Activated CD8-positive, alpha-beta T cell treated with anti-CD3 and anti-CD28 coated beads for 36 hours (primary cell): Measurements from ENCODE around the gene AP1B1. TPM values are rescaled to one million over a fixed set of nuclear protein-coding genes. Genes with fewer than 3 reads are reported as not detected.

Source experiments
- ATAC-seq: fragments of 200-7000 bp; cut with Tn5 transposase; one replicate; pipeline ENCODE4 v1.10.0; 2021; ENCODE audit warnings: mild to moderate bottlenecking, moderate library complexity
- CTCF ChIA-PET: fragments of 350-600 bp; sonication (Branson Sonifier 250); formaldehyde crosslinking; loops from one replicate; lab custom pipeline; 2021; ENCODE audit warnings: antibody characterized with exemption; lab: Charles Lee
- POLR2A ChIA-PET: fragments of 350-600 bp; sonication (Branson Sonifier 250); formaldehyde crosslinking; loops from one replicate; lab custom pipeline; 2021; ENCODE audit warnings: antibody characterized with exemption; lab: Charles Lee
- DNase-seq: peaks from one replicate; pipeline ENCODE4 v3.0.0-alpha.2; 2020
- H3K27ac Mint-ChIP-seq: one replicate; pipeline ENCODE4 v1.8.0; 2021; ENCODE audit warnings: mild to moderate bottlenecking, mixed read lengths
- H3K27me3 Mint-ChIP-seq: one replicate; pipeline ENCODE4 v1.8.0; 2021; ENCODE audit warnings: mixed read lengths
- H3K36me3 Mint-ChIP-seq: one replicate; pipeline ENCODE4 v1.8.0; 2021; ENCODE audit warnings: low read depth, mixed read lengths
- H3K4me1 Mint-ChIP-seq: one replicate; pipeline ENCODE4 v1.8.0; 2021; ENCODE audit warnings: low read depth, mixed read lengths
- H3K4me3 Mint-ChIP-seq: one replicate; pipeline ENCODE4 v1.8.0; 2021; ENCODE audit warnings: mild to moderate bottlenecking, moderate library complexity, mixed read lengths
- H3K9me3 Mint-ChIP-seq: one replicate; pipeline ENCODE4 v1.8.0; 2021; ENCODE audit warnings: mixed read lengths
- intact Hi-C: fragments of 100-400 bp; cut with micrococcal nuclease; formaldehyde crosslinking; loops from one replicate; pipeline ENCODE4 v1.10.0; 2022
- total RNA-seq, 2 experiments: library from RNA; stranded (reverse); gene quantifications; one replicate each; pipeline ENCODE4 v1.2.3, GENCODE V29; 2021
- TF ChIP-seq, protein P1 (sequence below): fragments of 200-600 bp; IDR thresholded peaks from one replicate; pipeline ENCODE4 v1.8.0; 2022; ENCODE audit warnings: antibody characterized with exemption, mild to moderate bottlenecking

The AP1B1 gene
- total RNA-seq, 2 experiments from 2014 or later = 57.5 to 59.0 TPM

- intact Hi-C loops = no loop called here
- DNase-seq = no peak
- Mint-ChIP-seq H3K9me3 (no peaks in the 10 kb centered on the region), H3K27me3 (no peaks in the 10 kb centered on the region), H3K36me3 (peaks cover 18% of the 10 kb centered on the region), H3K4me3 (no peak overlapping the region), H3K4me1 (no peaks in the 10 kb centered on the region), H3K27ac (no peak overlapping the region)
- POLR2A ChIA-PET = no interaction called here
- TF ChIP-seq, protein P1, sequence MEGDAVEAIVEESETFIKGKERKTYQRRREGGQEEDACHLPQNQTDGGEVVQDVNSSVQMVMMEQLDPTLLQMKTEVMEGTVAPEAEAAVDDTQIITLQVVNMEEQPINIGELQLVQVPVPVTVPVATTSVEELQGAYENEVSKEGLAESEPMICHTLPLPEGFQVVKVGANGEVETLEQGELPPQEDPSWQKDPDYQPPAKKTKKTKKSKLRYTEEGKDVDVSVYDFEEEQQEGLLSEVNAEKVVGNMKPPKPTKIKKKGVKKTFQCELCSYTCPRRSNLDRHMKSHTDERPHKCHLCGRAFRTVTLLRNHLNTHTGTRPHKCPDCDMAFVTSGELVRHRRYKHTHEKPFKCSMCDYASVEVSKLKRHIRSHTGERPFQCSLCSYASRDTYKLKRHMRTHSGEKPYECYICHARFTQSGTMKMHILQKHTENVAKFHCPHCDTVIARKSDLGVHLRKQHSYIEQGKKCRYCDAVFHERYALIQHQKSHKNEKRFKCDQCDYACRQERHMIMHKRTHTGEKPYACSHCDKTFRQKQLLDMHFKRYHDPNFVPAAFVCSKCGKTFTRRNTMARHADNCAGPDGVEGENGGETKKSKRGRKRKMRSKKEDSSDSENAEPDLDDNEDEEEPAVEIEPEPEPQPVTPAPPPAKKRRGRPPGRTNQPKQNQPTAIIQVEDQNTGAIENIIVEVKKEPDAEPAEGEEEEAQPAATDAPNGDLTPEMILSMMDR = no peak
- no peak for ATAC-seq
- CTCF ChIA-PET = no interaction called here
Observed at GRCh38 chr22:29335656-29336055, 52.7 kb downstream of the AP1B1 start.

DNA sequence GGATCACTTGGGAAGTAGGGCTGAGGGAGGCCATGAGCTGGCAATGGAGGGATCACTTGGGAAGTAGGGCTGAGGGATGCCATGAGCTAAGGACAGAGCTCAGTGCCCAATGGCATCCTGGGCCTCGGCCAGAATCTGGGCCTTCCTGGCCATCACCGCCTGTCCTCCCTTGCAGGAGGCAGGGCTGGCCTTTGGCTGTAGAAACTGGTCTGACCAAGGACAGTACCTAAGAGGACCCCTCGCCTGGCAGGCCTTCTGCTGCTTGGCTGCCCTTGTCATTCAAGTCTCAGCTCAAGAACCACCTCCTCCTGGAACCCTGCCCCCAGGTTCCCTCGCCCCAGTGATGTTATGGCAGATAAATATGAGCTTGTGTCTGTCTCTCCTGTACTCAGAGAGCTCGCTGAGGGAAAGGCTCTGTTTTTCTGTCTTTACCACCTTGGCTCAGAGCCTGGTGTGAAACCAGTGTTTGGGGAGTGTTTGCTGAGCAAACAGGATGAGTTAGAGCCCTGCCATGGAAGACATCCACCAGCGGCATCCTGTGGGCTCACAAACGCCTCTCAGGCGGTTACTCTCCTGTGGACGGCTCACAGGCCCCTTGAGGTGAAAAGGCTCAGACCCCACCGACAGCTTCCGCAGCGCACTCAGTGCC is 53.5 kb downstream of the AP1B1 start:
- TF ChIP-seq, protein P1 = no peak
- Mint-ChIP-seq H3K4me3 (no peak overlapping the region), H3K27ac (no peak overlapping the region), H3K27me3 (no peaks in the 10 kb centered on the region), H3K4me1 (no peaks in the 10 kb centered on the region), H3K36me3 (peaks cover 18% of the 10 kb centered on the region), H3K9me3 (no peaks in the 10 kb centered on the region)
- intact Hi-C loops = no loop called here
- ChIA-PET POLR2A (no interaction called here), CTCF (interaction anchor here (0.7 kb wide), 1 partner anchor 183 kb away, joined by 3 read pairs; no protein-coding TSS in a partner anchor)
- no peak for ATAC-seq
- no peak for DNase-seq

- no peak overlapping the region for H3K4me3 Mint-ChIP-seq
- TF ChIP-seq, protein P1 = no peak
- POLR2A ChIA-PET = no interaction called here
- H3K9me3 Mint-ChIP-seq = no peaks in the 10 kb centered on the region
- H3K4me1 Mint-ChIP-seq = no peaks in the 10 kb centered on the region
- H3K36me3 Mint-ChIP-seq = peaks cover 20% of the 10 kb centered on the region
- CTCF ChIA-PET = interaction anchor here (0.7 kb wide), 1 partner anchor 184 kb away, joined by 3 read pairs; no protein-coding TSS in a partner anchor
- DNase-seq = no peak
- intact Hi-C loops = no loop called here
- no peaks in the 10 kb centered on the region for H3K27me3 Mint-ChIP-seq
- H3K27ac Mint-ChIP-seq = no peak overlapping the region
- ATAC-seq = no peak
Observed at GRCh38 chr22:29334148-29334547, 54.2 kb downstream of the AP1B1 start.

DNA sequence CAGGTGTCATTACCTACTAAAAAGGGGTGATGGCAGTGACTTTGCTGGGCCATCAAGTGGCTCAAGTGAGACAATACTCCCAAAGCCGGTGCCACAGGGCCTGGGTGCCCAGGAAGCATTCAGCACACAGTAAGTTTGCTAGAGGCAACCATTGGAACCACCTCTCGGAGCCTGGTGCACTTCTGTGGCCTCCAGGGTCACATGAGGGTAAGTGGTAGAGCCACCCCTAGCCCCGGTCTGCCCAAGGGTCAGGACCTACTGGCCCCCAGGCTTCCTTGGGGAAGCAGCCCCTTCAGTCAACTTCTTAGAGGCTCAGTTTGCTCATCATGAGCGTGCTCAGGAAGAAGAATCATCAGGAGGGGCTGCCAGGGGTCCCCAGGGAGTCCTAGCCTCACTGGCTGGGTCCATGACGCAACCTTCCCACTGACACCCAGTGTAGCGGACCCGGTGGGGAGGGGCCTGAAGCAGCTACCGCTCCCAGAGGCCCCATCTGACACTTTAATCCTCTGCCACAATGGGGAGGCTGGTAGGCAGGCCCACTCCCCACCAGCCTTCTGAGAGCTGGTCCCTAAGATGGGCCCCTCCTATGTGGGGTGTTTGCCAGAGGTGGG is 55.4 kb downstream of the AP1B1 start:
- intact Hi-C loops = no loop called here
- no peaks in the 10 kb centered on the region for H3K4me1 Mint-ChIP-seq
- H3K36me3 Mint-ChIP-seq = peaks cover 11% of the 10 kb centered on the region
- ATAC-seq (no peak), DNase-seq (no peak)
- no peaks in the 10 kb centered on the region for H3K9me3 Mint-ChIP-seq
- no peak overlapping the region for H3K27ac Mint-ChIP-seq
- no peaks in the 10 kb centered on the region for H3K27me3 Mint-ChIP-seq
- ChIA-PET CTCF (no interaction called here), POLR2A (no interaction called here)
- TF ChIP-seq, protein P1 = no peak
- H3K4me3 Mint-ChIP-seq = no peak overlapping the region

DNA sequence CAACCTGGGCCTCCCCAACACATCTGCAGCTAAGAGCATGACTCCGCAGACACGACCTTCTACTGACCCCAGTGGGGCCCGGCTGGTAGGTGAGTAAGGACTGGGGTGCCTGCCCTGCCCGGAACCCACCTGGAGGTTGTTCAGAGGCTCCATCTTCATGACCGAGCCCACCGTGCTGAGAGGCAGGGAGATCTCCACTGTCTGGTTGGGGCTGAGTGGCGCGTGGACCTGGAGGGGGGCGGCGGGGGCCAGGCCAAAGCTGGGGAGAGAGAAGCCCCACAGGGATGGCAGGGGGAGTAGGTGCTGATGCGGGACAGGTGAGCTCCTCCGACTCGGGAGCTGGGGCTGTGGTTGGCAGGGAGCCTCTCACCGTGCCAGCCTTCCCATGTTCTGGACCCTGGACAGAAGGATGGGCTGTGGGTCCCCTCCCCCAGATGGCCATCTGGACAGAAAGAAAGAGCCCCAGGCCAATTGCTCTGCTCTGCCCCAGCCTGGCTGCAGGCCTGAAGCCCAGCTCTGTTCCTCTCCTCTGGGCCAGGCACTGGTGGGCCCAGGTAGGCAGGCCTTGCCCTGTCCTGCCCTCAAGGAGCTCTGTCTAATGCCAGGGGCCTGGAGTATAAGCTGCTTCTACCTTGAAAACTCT is 56.6 kb downstream of the AP1B1 start:
- H3K4me1 Mint-ChIP-seq = no peaks in the 10 kb centered on the region

More for the DNA sequence above, 56.6 kb downstream of the AP1B1 start:
- Mint-ChIP-seq H3K36me3 (peaks cover 5% of the 10 kb centered on the region), H3K27ac (peak overlapping the region; percentile 30), H3K9me3 (no peaks in the 10 kb centered on the region), H3K27me3 (no peaks in the 10 kb centered on the region), H3K4me3 (no peak overlapping the region)
- CTCF ChIA-PET = no interaction called here
- no peak for ATAC-seq
- intact Hi-C loops = no loop called here
- TF ChIP-seq, protein P1 = no peak
- DNase-seq = no peak
- POLR2A ChIA-PET = no interaction called here
